Activated naive CD4-positive, alpha-beta T cell treated with anti-CD3 and anti-CD28 coated beads for 36 hours (primary cell): Measurements from ENCODE around the gene ZNF565. TPM values are rescaled to one million over a fixed set of nuclear protein-coding genes. Genes with fewer than 3 reads are reported as not detected.
A peak's percentile ranks its signal among the peaks of the same experiment; 100 is the strongest.

Experiments
- CTCF ChIA-PET: fragments of 350-600 bp; sonication (Branson Sonifier 250); formaldehyde crosslinking; loops from one replicate; lab custom pipeline; 2021; ENCODE audit warnings: antibody characterized with exemption; lab: Charles Lee
- DNase-seq: peaks from one replicate; pipeline ENCODE4 v3.0.0-alpha.2; 2020
- H3K27ac Mint-ChIP-seq: one replicate; pipeline ENCODE4 v1.8.0; 2021; ENCODE audit warnings: mild to moderate bottlenecking, mixed read lengths
- H3K27me3 Mint-ChIP-seq: one replicate; pipeline ENCODE4 v1.8.0; 2021; ENCODE audit warnings: low read depth, mixed read lengths
- H3K36me3 Mint-ChIP-seq: one replicate; pipeline ENCODE4 v1.8.0; 2021; ENCODE audit warnings: low read depth, mixed read lengths
- H3K4me1 Mint-ChIP-seq: one replicate; pipeline ENCODE4 v1.8.0; 2021; ENCODE audit warnings: low read depth, mixed read lengths
- H3K4me3 Mint-ChIP-seq: one replicate; pipeline ENCODE4 v1.8.0; 2021; ENCODE audit warnings: mild to moderate bottlenecking, moderate library complexity, mixed read lengths
- H3K9me3 Mint-ChIP-seq: one replicate; pipeline ENCODE4 v1.8.0; 2021; ENCODE audit warnings: mixed read lengths
- intact Hi-C: fragments of 100-400 bp; cut with micrococcal nuclease; formaldehyde crosslinking; loops from one replicate; pipeline ENCODE4 v1.15.1; 2023
- total RNA-seq, 2 experiments: library from RNA; stranded (reverse); gene quantifications; one replicate each; pipeline ENCODE4 v1.2.3, GENCODE V29; 2021

ZNF565 gene
- total RNA-seq: 1 to 10 TPM; 2.0 to 2.2 TPM

DNA sequence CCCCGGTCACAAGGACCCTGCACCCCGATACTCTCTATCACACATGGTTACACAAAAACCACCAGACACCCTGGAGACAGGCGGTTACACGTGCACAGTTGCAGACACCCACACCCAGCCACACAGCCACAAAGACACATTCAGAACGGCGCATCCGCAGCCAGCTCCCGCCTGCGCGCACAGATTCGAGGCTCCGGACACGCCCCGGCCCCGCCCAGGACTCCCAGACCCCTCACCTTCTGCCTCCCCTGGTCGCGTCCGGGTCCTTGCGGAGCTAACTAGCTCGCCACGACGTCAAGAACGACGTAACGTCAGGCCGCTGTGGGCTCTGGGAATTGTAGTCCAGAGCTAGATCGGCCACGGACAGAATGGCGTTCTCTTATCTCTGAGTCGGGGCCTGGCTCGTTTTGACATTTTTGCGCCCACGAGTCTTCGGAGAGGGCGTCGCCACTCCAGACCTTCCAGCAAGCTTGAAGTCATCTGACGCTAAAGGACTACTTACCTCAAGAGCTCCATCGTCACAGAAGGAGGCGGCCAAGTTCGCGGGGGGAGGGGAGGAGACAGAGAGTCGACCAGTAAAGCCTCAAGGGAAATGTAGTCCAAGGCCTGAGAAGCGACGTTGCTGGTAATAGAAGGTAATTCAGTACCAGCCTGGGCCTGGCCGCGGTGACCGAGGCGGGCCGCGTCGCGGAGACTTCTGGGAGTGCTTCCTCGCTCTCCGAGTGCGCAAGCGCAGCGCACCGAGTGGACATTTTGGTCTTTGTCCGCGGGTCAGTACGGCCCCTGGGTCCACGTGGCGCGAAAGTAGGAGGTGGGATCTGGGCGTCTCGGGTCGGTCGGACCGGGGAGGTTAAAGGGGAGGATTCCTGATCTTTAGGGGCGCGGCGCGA lies at the start of gene ZNF565, which contains the start of gene ZNF146:
ZNF565 (minus strand) TSS at position 280 of the 890 bp plus-strand sequence. CDS start 12,680 bp downstream, outside the sequence.
ZNF146 (plus strand) TSS at position 721 of the 890 bp plus-strand sequence. CDS start 21,335 bp downstream, outside the sequence.
- no peaks in the 10 kb centered on the region for H3K27me3 Mint-ChIP-seq
- peaks cover 15% of the 10 kb centered on the region for H3K36me3 Mint-ChIP-seq
- no peak within 1 kb of the TSS for H3K27ac Mint-ChIP-seq
- H3K4me1 Mint-ChIP-seq: peaks cover 27% of the 10 kb centered on the region
- DNase-seq: peak; percentile 98
- intact Hi-C loops: loop anchor here (1.0 to 10.0 kb wide), 15 partner anchors 73 to 1250 kb away; partner anchors contain the start of genes ALKBH6, TBCB, THAP8 and WDR62
- H3K4me3 Mint-ChIP-seq: no peak within 1 kb of the TSS
- peaks cover 4% of the 10 kb centered on the region for H3K9me3 Mint-ChIP-seq
- CTCF ChIA-PET: interaction anchor here (0.6 to 1.2 kb wide), 5 partner anchors 9 to 199 kb away, joined by 3 to 4 read pairs (median 3); no protein-coding TSS in a partner anchor

DNA sequence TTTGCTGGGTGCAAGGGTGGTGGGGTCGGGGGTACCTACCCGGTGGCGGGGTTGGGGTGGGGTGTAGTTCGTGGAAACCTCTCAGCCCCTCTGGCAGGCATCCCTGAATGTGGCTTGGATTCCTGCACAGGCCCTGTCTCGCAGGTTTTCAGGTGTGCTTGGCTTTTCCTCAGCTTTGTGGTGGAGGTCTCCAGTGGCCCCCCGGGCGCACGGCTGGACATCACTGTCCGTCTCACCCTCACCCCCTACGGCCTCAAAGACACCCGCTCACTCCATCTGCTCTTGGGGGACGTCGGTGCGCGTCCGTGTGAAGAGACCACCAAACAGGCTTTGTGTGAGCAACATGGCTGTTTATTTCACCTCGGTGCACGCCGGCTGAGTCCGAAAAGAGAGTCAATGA lies 44.7 kb upstream of the ZNF565 start:
- intact Hi-C loops: no loop called here
- H3K4me1 Mint-ChIP-seq: no peaks in the 10 kb centered on the region

DNA sequence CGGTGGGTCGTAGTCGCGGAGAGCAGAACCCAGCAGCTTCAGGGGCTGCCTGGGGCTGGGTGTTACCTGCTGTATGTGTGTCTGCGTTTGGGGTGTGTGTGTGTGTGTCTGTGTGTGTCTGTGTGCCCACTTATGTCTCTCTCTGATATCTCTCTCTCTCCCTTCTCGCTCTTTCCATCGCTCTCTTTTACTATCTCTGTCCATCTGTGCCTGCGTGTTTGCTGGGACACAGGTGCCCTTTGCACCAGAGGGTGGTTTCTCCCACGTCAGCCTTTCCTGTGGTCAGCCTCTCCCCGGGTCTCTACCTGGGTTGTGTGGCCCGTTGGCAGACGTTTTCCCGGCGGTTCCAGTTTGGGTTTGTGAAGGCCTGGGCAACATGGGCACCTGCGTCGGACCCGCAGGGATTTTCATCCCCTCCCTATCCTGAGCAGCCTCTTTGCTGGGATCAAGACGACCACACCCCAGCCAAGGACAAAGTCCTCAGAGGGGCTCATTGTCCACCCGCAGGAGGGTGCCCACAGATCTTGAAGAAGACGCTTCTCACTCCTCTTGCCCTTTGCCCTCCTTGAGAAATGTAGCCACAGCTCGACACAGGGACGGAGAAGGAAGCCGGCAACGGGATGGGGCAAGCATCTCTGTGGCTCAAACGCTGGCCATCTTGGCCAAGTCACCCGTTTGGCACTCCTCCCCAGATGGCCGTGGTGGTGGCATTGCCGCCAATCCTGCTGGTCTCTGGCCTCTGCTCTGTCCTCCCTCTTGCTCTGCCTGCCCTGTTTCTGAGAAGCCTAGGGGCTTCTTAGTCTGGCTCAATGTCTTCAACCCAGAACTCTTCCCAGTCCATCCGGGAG lies 43.8 kb upstream of the ZNF565 start:
- Mint-ChIP-seq H3K4me1 (no peaks in the 10 kb centered on the region), H3K27me3 (no peaks in the 10 kb centered on the region), H3K27ac (no peak overlapping the region), H3K4me3 (no peak overlapping the region), H3K36me3 (peaks cover 14% of the 10 kb centered on the region), H3K9me3 (peaks cover 34% of the 10 kb centered on the region)
- CTCF ChIA-PET: no interaction called here
- intact Hi-C loops: no loop called here
- no peak for DNase-seq

More for the DNA sequence above, 44.7 kb upstream of the ZNF565 start:
- Mint-ChIP-seq H3K36me3 (peaks cover 12% of the 10 kb centered on the region), H3K9me3 (peaks cover 38% of the 10 kb centered on the region), H3K4me3 (no peak overlapping the region), H3K27me3 (no peaks in the 10 kb centered on the region), H3K27ac (no peak overlapping the region)
- CTCF ChIA-PET: no interaction called here
- DNase-seq: no peak

DNA sequence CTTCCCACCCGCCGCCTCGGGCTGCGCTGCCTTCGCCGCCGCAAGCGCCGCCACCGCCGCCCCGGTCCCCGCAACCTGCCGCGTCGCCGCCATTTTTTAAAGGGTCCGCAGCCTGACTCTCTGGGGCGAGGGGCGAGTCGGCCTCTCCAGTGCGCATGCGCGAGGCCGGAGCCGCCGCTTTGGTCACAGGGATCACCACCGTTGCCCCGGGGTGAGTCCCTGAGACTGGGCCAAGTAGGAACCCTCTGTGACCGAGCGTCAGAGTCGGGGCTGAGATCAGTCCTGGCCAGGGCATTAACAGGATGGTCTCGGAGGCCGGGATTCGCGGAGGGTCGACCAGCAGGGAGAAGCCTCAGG lies 43.0 kb upstream of the ZNF565 start:
- H3K27ac Mint-ChIP-seq: no peak overlapping the region
- H3K4me3 Mint-ChIP-seq: no peak overlapping the region
- H3K36me3 Mint-ChIP-seq: peaks cover 14% of the 10 kb centered on the region
- H3K4me1 Mint-ChIP-seq: no peaks in the 10 kb centered on the region
- H3K9me3 Mint-ChIP-seq: peaks cover 32% of the 10 kb centered on the region
- no peaks in the 10 kb centered on the region for H3K27me3 Mint-ChIP-seq
- CTCF ChIA-PET: no interaction called here
- intact Hi-C loops: no loop called here
- no peak for DNase-seq

DNA sequence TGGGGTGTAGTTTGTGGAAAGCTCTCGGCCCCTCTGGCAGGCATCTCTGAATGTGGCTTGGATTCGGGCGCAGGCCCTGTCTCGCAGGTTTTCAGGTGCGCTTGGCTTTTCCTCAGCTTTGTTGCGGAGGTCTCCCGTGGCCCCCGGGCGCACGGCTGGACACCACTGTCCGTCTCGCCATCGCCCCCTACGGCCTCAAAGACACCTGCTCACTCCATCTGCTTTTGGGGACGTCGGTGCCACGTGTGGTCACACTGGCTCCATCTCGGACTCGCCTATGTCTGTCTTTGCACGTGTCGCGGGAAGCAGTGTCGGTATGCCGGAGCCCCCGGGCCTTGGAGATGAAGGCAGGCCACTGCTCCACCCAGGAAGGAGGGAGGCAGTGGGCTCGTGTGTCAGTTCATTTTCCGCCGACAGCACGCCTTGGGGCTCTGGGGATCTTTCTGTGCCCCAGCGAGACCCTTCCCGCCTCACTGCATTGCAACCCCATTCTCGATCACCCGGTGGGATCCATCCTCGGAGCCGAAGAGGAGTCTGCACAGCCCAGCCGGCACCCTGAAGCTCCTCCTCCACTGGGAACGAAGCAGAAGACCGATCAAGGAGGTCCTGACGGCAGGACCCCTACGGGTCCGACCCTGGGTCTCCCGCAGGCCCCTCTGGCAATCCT lies 42.5 kb upstream of the ZNF565 start:
- H3K36me3 Mint-ChIP-seq: peaks cover 14% of the 10 kb centered on the region
- no peaks in the 10 kb centered on the region for H3K27me3 Mint-ChIP-seq
- H3K4me1 Mint-ChIP-seq: no peaks in the 10 kb centered on the region
- CTCF ChIA-PET: no interaction called here
- no peak for DNase-seq
- peaks cover 32% of the 10 kb centered on the region for H3K9me3 Mint-ChIP-seq
- H3K27ac Mint-ChIP-seq: no peak overlapping the region
- H3K4me3 Mint-ChIP-seq: no peak overlapping the region
- intact Hi-C loops: no loop called here

DNA sequence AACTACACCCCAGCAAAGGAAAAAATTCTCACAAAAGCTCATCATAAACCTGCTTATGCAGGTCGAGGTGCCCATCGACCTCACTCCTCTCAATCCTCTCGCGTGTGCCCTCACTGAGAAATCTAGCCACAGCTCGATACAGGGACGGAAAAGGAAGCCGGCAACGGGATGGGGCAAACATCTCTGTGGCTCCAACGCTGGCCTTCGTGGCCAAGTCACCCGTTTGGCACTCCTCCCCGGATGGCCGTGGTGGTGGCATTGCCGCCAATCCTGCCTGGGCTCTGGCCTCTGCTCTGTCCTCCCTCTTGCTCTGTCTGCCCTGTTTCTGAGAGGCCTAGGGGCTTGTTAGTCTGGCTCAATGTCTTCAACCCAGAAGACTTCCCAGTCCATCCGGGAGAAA lies 41.6 kb upstream of the ZNF565 start:
- CTCF ChIA-PET: no interaction called here
- Mint-ChIP-seq H3K4me3 (no peak overlapping the region), H3K27me3 (no peaks in the 10 kb centered on the region), H3K9me3 (peaks cover 36% of the 10 kb centered on the region), H3K36me3 (peaks cover 14% of the 10 kb centered on the region), H3K4me1 (no peaks in the 10 kb centered on the region), H3K27ac (no peak overlapping the region)
- intact Hi-C loops: no loop called here
- DNase-seq: no peak

DNA sequence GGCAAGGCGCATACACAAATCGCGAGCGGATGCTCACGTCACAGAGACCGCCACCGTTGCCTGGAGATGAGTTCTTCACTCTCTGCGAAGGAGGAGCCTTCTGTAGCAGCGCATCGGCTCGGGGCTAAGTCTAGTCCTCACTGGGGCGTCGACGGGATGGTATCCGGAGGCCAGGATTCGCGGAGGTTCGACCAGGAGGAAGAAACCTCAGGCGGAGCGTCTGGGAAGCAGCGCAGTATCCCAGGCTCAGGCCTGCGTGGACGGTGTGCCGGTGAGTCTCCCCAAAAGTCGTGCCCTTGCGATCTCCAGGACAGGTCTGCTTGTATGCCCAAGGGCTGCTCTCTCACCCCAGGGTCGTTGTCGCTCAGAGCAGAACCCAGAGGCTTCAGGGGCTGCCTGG lies 40.9 kb upstream of the ZNF565 start:
- Mint-ChIP-seq H3K27me3 (no peaks in the 10 kb centered on the region), H3K27ac (no peak overlapping the region), H3K4me3 (no peak overlapping the region), H3K4me1 (no peaks in the 10 kb centered on the region), H3K36me3 (peaks cover 14% of the 10 kb centered on the region), H3K9me3 (peaks cover 36% of the 10 kb centered on the region)
- intact Hi-C loops: no loop called here
- no peak for DNase-seq
- CTCF ChIA-PET: interaction anchor here (0.6 kb wide), 1 partner anchor 59 kb away, joined by 3 read pairs; no protein-coding TSS in a partner anchor

DNA sequence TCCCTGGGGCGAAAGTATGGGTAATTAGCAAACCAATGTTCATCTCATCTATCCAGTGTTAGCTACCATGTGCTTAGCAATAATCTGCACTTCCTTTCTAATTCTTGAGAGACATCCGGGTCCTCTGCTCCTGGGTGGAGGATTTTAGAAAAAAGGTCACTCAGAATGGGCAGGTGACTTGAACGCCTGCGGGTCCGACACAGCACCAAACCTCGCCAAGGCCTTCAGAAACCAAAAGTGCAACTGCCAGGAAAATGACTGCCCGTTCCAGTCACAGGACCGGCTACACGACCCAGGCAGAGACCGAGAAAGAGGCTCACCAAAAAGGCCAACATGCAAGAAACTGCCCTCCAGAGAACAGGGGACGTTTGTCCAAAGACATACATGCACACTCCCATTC lies 40.4 kb upstream of the ZNF565 start:
- H3K4me3 Mint-ChIP-seq: no peak overlapping the region
- no peak for DNase-seq
- H3K4me1 Mint-ChIP-seq: no peaks in the 10 kb centered on the region
- intact Hi-C loops: no loop called here
- peaks cover 14% of the 10 kb centered on the region for H3K36me3 Mint-ChIP-seq
- CTCF ChIA-PET: interaction anchor here (0.6 kb wide), 1 partner anchor 58 kb away, joined by 3 read pairs; no protein-coding TSS in a partner anchor
- H3K9me3 Mint-ChIP-seq: peaks cover 36% of the 10 kb centered on the region
- H3K27me3 Mint-ChIP-seq: no peaks in the 10 kb centered on the region
- H3K27ac Mint-ChIP-seq: no peak overlapping the region

DNA sequence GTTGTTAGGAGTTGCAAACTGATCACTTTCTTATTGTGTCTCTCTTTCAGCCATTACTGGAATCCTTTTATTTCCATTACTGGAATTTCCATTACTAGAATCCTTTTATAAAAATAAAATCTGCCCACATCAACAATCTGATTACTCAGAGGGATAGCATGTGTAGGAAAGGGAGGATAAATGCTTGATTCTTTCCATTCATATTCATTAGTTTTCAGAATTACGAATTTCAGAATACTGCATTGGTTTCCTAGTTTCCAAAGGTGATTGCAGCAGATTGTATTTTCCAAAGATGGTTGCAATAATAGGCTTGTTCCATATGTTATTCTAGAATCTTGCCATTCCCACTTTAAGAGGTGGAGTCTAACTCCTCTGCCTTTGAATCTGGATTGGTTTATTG lies 37.6 kb upstream of the ZNF565 start:
- CTCF ChIA-PET: no interaction called here
- Mint-ChIP-seq H3K36me3 (peaks cover 14% of the 10 kb centered on the region), H3K9me3 (peaks cover 41% of the 10 kb centered on the region), H3K4me1 (no peaks in the 10 kb centered on the region), H3K27ac (no peak overlapping the region), H3K27me3 (no peaks in the 10 kb centered on the region), H3K4me3 (no peak overlapping the region)
- no peak for DNase-seq
- intact Hi-C loops: no loop called here

DNA sequence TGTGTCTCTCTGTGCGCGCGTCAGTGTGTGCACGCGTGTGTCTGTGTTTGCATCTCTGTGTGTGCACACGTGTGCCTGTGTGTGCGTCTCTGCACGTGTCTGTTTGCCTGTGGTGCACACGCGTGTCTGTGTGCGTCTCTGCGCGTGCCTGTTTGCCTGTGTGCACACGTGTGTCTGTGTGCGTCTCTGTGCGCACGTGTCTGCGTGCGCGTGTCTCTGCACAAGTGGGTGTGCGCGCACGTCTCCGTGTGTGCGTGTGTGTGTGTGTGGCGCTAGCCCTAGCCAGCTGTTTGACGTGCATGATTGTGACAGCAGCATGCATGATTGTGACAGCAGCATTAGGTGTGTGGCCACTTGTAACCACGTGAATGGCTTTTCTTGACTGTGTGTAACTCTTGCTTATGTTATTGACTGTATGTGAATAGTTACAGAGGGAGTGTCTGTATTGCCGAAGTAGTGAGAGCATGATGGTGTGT lies 31.6 kb upstream of the ZNF565 start:
- Mint-ChIP-seq H3K27ac (no peak overlapping the region), H3K4me3 (no peak overlapping the region)
- intact Hi-C loops: no loop called here

DNA sequence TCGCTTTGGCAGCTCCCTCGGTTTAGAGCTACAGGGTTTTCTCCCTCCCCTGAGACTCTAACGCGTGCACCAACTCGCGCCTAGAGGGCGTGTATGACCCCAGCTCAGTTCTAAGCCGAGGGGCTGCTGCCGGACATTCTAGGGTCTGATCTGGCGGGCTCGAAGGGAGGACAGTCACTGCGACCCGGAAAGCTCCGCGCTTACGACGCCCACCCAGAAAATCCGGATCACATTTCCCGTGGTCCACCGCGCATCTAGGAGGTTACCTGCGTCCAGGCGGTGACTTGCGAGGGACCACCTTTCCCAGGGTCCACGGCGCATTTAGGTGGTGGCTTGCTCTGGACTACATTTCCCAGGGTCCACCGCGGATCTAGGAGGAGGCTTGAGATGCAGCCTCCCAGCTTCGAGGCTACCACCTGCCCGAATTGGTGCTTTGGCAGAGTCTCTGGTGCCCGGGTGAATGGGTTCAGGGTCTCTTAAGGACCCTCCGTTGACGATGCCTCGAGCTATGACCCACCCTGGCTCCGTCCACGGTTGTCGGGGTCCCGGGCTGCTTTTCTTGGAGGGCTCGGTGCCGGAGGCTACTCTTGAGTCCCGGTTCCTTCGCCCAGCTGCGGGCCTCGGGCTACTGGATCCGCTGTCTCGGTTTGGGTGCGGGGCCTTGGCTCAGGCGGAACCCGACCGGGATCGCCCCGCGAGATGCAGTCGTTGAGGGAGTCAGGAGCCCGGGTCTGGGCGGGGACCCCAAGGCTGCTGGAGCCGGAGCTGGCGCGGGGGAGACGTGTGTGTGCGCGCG lies 30.9 kb upstream of the ZNF565 start:
- H3K27me3 Mint-ChIP-seq: peaks cover 6% of the 10 kb centered on the region
- no peak for DNase-seq
- CTCF ChIA-PET: no interaction called here
- no peak overlapping the region for H3K4me3 Mint-ChIP-seq
- H3K36me3 Mint-ChIP-seq: peaks cover 17% of the 10 kb centered on the region
- H3K4me1 Mint-ChIP-seq: peaks cover 2% of the 10 kb centered on the region
- intact Hi-C loops: no loop called here
- peaks cover 47% of the 10 kb centered on the region for H3K9me3 Mint-ChIP-seq
- H3K27ac Mint-ChIP-seq: no peak overlapping the region

More for the DNA sequence above, 31.6 kb upstream of the ZNF565 start:
- peaks cover 45% of the 10 kb centered on the region for H3K9me3 Mint-ChIP-seq
- H3K4me1 Mint-ChIP-seq: peaks cover 2% of the 10 kb centered on the region
- H3K27me3 Mint-ChIP-seq: peaks cover 6% of the 10 kb centered on the region
- no peak for DNase-seq
- peaks cover 17% of the 10 kb centered on the region for H3K36me3 Mint-ChIP-seq
- CTCF ChIA-PET: no interaction called here
